ENCODE results near the gene PLSCR5. TPM values are rescaled to one million over a fixed set of nuclear protein-coding genes. Genes with fewer than 3 reads are reported as not detected.

Gene PLSCR5
- total RNA-seq, 2 donors from 2014 or later = not detected

- Mint-ChIP-seq H3K4me3 (peak overlapping the region; percentile 13 to 79), H3K9me3 (no peaks in the 10 kb centered on the region), H3K4me1 (ENCODE audit: low read depth) (peaks cover 65% of the 10 kb centered on the region), H3K27ac (no peak overlapping the region), H3K36me3 (ENCODE audit: insufficient read depth in 2 of 2) (no peaks in the 10 kb centered on the region), H3K27me3 (ENCODE audit: low read depth) (no peaks in the 10 kb centered on the region)
- DNase-seq (no peak), ATAC-seq (replicated peaks in 1 of 2) (no peak)
Measured at GRCh38 chr3:146550070-146550615, 55.0 kb downstream of the PLSCR5 start.

- no peaks in the 10 kb centered on the region for H3K27me3 Mint-ChIP-seq (ENCODE audit: low read depth)
- H3K27ac Mint-ChIP-seq = peak overlapping the region; percentile 66
- no peaks in the 10 kb centered on the region for H3K9me3 Mint-ChIP-seq
- peaks cover 67% of the 10 kb centered on the region for H3K4me1 Mint-ChIP-seq (ENCODE audit: low read depth)
- peaks cover 0 to 1% of the 10 kb centered on the region in 2 donors for H3K36me3 Mint-ChIP-seq (ENCODE audit: insufficient read depth in 2 of 2)
- peak overlapping the region in 1 of 2 donors; percentile 63 for H3K4me3 Mint-ChIP-seq
- no peak for DNase-seq
- ATAC-seq (replicated peaks in 1 of 2) = peak in 1 of 2 donors; percentile 29
Measured at GRCh38 chr3:146547235-146547835, 57.8 kb downstream of the PLSCR5 start.

DNA sequence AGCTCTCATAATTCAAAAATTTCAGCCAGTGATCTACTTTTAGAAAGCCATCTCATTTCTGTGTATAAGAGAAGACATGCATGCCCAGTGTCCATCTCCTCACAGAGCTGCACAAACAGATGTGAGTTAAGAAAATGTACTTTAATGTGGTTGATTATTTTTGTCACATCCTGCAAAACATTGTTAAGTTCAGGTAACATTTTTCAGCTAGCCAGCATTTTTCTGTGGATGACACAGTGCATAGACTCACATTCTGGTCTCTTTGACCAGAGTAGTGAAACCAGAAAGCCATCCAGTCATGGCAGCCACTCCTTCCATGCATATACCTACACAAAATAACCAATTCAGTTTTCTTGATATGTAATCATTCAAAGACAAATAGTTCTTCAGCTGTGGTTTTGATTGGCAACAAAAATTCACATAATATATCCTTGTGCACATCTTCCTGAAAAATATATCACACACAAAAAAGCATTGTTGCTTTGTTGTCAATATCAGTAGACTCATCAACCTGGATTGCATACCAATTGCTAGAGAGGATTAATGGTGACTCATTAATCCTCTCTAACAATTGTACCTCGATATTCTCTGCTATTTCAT, 58.7 kb downstream of the PLSCR5 start:
- DNase-seq (no peak), ATAC-seq (replicated peaks in 1 of 2) (no peak)
- peak overlapping the region; percentile 66 for H3K27ac Mint-ChIP-seq
- peak overlapping the region; percentile 6 to 63 for H3K4me3 Mint-ChIP-seq
- H3K9me3 Mint-ChIP-seq = no peaks in the 10 kb centered on the region
- H3K36me3 Mint-ChIP-seq (ENCODE audit: insufficient read depth in 2 of 2) = peaks cover 0 to 3% of the 10 kb centered on the region in 2 donors
- peaks cover 74% of the 10 kb centered on the region for H3K4me1 Mint-ChIP-seq (ENCODE audit: low read depth)
- H3K27me3 Mint-ChIP-seq (ENCODE audit: low read depth) = no peaks in the 10 kb centered on the region

- Mint-ChIP-seq H3K27ac (peak overlapping the region; percentile 70), H3K4me1 (ENCODE audit: low read depth) (peaks cover 74% of the 10 kb centered on the region), H3K36me3 (ENCODE audit: insufficient read depth in 2 of 2) (peaks cover 0 to 3% of the 10 kb centered on the region in 2 donors), H3K4me3 (peak overlapping the region; percentile 83 to 95), H3K27me3 (ENCODE audit: low read depth) (no peaks in the 10 kb centered on the region), H3K9me3 (no peaks in the 10 kb centered on the region)
- DNase-seq = no peak
- no peak for ATAC-seq (replicated peaks in 1 of 2)
Measured at GRCh38 chr3:146544929-146545528, 60.1 kb downstream of the PLSCR5 start.

DNA sequence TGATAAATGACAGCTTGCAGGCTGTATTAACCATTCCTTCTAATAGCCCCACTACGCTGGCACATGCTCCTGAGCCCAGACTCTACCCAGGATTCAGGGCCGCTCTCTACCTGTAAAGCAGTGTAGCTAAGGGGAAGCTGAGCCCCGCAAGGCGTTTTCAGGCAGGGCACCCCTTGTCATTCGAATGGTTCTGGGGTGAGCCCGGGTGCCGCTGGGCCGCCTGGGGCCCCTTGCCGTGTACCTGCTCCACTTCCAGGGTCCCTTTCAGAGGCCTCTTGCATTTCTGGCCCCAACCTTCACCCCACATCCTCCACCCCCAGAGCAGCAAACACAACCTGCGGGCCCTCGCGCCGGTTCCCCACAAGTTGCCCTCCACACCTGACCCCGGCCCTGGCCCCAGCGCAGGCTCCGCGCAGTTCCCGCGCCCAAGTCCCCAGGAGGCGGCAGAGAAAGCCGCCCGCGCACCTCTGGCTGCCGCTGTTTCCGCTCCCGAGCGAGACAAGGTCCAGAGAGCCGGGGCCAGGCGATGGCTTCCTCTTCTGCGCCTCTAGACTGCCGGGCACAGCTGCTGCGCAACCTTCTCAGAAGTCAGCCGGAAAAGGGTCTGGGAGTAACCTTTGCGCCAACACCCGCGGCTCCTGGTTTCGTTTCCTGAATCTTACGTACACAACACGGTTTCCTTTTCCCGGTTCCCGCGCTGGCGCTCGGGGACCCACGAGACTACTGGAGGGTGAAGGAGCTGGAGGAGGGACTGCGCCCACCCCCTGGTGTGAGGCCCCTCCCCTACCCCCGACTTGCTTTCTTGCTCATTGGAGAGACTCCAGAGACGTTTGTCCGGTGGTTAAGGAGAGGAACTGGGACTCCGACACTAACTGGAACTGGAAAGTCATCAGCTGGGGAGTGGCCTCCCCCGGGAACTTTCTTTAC, 60.9 kb downstream of the PLSCR5 start, which contains the start of gene PLSCR1:
Gene PLSCR1 (minus strand): TSS at position 606 of the 927 bp plus-strand sequence. CDS start 8,055 bp downstream, outside the sequence.
- peak within 1 kb of the TSS; percentile 83 to 95 for H3K4me3 Mint-ChIP-seq
- ATAC-seq (replicated peaks in 1 of 2) (peak; percentile 83 to 85), DNase-seq (peak; percentile 76 to 77)
- H3K27ac Mint-ChIP-seq = peak within 1 kb of the TSS; percentile 70
- peaks cover 69% of the 10 kb centered on the region for H3K4me1 Mint-ChIP-seq (ENCODE audit: low read depth)
- H3K9me3 Mint-ChIP-seq = no peaks in the 10 kb centered on the region
- no peaks in the 10 kb centered on the region for H3K27me3 Mint-ChIP-seq (ENCODE audit: low read depth)
- H3K36me3 Mint-ChIP-seq (ENCODE audit: insufficient read depth in 2 of 2) = peaks cover 0 to 3% of the 10 kb centered on the region in 2 donors

- ATAC-seq (replicated peaks in 1 of 2) = peak; percentile 4 to 10
- Mint-ChIP-seq H3K9me3 (no peaks in the 10 kb centered on the region), H3K4me1 (ENCODE audit: low read depth) (peaks cover 67% of the 10 kb centered on the region), H3K27me3 (ENCODE audit: low read depth) (no peaks in the 10 kb centered on the region), H3K27ac (peak overlapping the region; percentile 70), H3K4me3 (peak overlapping the region; percentile 83 to 95), H3K36me3 (ENCODE audit: insufficient read depth in 2 of 2) (peaks cover 0 to 3% of the 10 kb centered on the region in 2 donors)
- DNase-seq = no peak
Measured at GRCh38 chr3:146543461-146544001, 61.6 kb downstream of the PLSCR5 start.

- no peak for DNase-seq
- Mint-ChIP-seq H3K27ac (peak overlapping the region; percentile 70), H3K9me3 (no peaks in the 10 kb centered on the region), H3K36me3 (ENCODE audit: insufficient read depth in 2 of 2) (peaks cover 0 to 3% of the 10 kb centered on the region in 2 donors), H3K27me3 (ENCODE audit: low read depth) (no peaks in the 10 kb centered on the region), H3K4me3 (peak overlapping the region; percentile 83 to 95), H3K4me1 (ENCODE audit: low read depth) (peaks cover 67% of the 10 kb centered on the region)
- no peak for ATAC-seq (replicated peaks in 1 of 2)
Measured at GRCh38 chr3:146542978-146543377, 62.2 kb downstream of the PLSCR5 start.

DNA sequence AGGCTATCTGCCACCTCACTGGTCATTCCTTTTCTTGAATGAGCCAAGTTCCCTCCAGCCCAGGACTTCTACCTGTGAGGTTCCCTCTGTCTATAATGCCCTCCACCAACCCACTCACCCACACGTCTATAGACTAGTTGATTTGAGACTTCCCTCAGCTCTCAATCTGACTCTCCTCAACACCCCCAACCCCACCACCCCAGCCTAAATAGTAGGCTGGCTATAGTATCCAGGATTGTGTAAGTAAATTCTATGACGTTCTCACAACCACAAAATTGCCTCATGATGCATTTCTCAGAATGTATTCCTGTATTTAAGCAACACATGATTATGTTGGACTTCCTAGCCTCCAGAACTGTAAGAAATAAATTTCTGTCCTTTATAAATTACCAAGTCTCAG, 63.0 kb downstream of the PLSCR5 start:
- Mint-ChIP-seq H3K4me3 (peak overlapping the region; percentile 83 to 95), H3K36me3 (ENCODE audit: insufficient read depth in 2 of 2) (peaks cover 0 to 6% of the 10 kb centered on the region in 2 donors), H3K4me1 (ENCODE audit: low read depth) (peaks cover 63% of the 10 kb centered on the region), H3K27me3 (ENCODE audit: low read depth) (no peaks in the 10 kb centered on the region), H3K9me3 (no peaks in the 10 kb centered on the region), H3K27ac (peak overlapping the region; percentile 93)
- DNase-seq (peak; percentile 18 to 19), ATAC-seq (replicated peaks in 1 of 2) (peak; percentile 24 to 51)

DNA sequence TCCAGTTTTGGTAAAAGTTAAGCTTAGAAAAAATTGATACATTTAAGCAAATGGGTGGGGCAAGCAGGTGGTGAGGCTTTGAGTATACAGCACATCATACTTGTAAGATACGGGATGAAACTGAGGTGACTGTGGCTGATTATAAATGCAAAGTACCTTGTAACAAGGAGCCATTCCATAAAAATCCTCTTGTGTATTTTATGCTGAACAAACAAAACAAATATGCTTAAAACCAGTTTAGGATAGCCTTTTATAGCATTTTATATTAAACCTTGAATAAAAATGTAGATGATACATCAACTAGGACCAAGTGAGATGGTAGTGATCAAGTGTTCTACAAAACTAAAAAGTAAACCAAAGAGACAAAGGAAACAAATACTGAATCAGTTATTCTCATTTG, 64.2 kb downstream of the PLSCR5 start:
- Mint-ChIP-seq H3K27me3 (ENCODE audit: low read depth) (no peaks in the 10 kb centered on the region), H3K4me3 (peak overlapping the region; percentile 35 to 83), H3K9me3 (no peaks in the 10 kb centered on the region), H3K4me1 (ENCODE audit: low read depth) (peaks cover 54% of the 10 kb centered on the region), H3K27ac (peak overlapping the region; percentile 68), H3K36me3 (ENCODE audit: insufficient read depth in 2 of 2) (peaks cover 0 to 6% of the 10 kb centered on the region in 2 donors)
- DNase-seq (no peak), ATAC-seq (replicated peaks in 1 of 2) (no peak)

- Mint-ChIP-seq H3K4me1 (ENCODE audit: low read depth) (peaks cover 47% of the 10 kb centered on the region), H3K27me3 (ENCODE audit: low read depth) (no peaks in the 10 kb centered on the region), H3K27ac (peak overlapping the region; percentile 68), H3K9me3 (no peaks in the 10 kb centered on the region), H3K4me3 (peak overlapping the region; percentile 35 to 83), H3K36me3 (ENCODE audit: insufficient read depth in 2 of 2) (peaks cover 0 to 6% of the 10 kb centered on the region in 2 donors)
- no peak for DNase-seq
- no peak for ATAC-seq (replicated peaks in 1 of 2)
Measured at GRCh38 chr3:146540236-146540635, 64.9 kb downstream of the PLSCR5 start.

DNA sequence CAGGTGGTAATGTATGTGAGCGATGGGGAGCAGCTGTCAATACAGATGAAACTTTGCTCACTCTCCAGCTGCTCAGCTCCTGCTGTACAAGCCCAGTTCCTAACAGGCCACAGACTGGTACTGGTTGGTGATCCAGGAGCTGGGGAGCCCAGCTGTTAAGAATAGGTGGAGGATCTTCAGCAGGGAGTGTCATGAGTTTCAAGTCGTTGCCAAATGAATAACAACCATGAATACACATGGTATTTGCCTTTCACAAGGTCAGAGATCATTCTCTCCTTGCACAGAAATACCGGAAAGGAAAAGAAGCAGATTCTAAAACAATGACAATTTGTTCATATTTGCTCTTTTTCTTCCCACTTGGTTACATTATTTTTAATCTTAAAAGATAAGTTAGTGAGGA, 65.8 kb downstream of the PLSCR5 start:
- Mint-ChIP-seq H3K4me3 (no peak overlapping the region), H3K9me3 (no peaks in the 10 kb centered on the region), H3K27me3 (ENCODE audit: low read depth) (no peaks in the 10 kb centered on the region), H3K36me3 (ENCODE audit: insufficient read depth in 2 of 2) (peaks cover 2 to 9% of the 10 kb centered on the region in 2 donors), H3K4me1 (ENCODE audit: low read depth) (peaks cover 49% of the 10 kb centered on the region), H3K27ac (no peak overlapping the region)
- ATAC-seq (replicated peaks in 1 of 2) (no peak), DNase-seq (no peak)

DNA sequence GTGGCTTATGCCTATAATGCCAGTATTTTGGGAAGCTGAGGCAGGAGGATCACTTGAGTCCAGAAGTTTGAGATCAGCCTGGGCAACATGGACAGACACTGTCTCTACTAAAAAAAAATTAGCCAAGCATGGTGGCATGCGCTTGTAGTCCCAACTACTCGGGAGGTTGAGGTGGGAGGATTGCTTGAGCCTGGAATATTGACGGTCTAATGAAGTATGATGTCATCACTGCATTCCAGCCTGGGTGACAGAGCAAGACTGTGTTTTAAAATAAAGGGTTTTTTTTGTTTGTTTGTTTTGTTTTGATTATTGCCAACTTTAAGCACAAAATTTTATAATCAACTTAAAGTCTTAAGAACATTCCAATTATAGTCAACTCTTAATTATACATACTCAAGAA, 67.5 kb downstream of the PLSCR5 start:
- DNase-seq = no peak
- peaks cover 40% of the 10 kb centered on the region for H3K4me1 Mint-ChIP-seq (ENCODE audit: low read depth)
- H3K27ac Mint-ChIP-seq = no peak overlapping the region
- H3K36me3 Mint-ChIP-seq (ENCODE audit: insufficient read depth in 2 of 2) = peaks cover 4 to 11% of the 10 kb centered on the region in 2 donors
- no peak for ATAC-seq (replicated peaks in 1 of 2)
- H3K9me3 Mint-ChIP-seq = no peaks in the 10 kb centered on the region
- H3K27me3 Mint-ChIP-seq (ENCODE audit: low read depth) = no peaks in the 10 kb centered on the region
- no peak overlapping the region for H3K4me3 Mint-ChIP-seq
